DLD1 (cell line): ENCODE data around the gene ELMO1.

Experiments
- in situ Hi-C: cut with HindIII; loops from 2 replicates; pipeline ENCODE4 v1.10.0; 2017; ENCODE audit warnings: low sequenced_read_pairs

Gene ELMO1

GRCh38 chr7:36871863-36872262 is 576.8 kb downstream of the ELMO1 start:
- in situ Hi-C loops, result no loop called here

GRCh38 chr7:36871355-36871738 is 577.3 kb downstream of the ELMO1 start:
- in situ Hi-C loops, result no loop called here

GRCh38 chr7:36870625-36871354 is 577.9 kb downstream of the ELMO1 start:
- in situ Hi-C loops, result no loop called here

GRCh38 chr7:36868727-36869411 is 579.8 kb downstream of the ELMO1 start:
- in situ Hi-C loops, result no loop called here

DNA sequence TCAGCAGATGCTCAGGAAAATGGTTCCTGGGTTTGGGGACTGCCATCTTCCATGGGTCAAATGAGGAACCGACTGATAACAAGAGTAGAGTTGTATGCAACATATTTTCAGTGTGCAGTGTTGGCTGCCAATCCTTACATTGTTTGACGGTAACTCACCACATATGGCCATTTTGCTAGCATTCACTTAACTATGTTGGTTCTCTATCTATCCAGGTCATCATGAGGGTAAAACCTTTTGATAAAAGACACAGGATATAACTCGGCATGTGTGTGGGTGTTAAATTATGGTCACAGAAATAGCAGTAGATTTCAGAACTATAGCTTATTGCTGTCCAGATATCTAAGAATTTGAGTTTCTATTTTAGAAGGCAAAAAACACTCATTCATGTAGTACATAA is 583.6 kb downstream of the ELMO1 start:
- in situ Hi-C loops, result no loop called here

- in situ Hi-C loops, result no loop called here
Observed at GRCh38 chr7:36863901-36864701, 584.6 kb downstream of the ELMO1 start.

DNA sequence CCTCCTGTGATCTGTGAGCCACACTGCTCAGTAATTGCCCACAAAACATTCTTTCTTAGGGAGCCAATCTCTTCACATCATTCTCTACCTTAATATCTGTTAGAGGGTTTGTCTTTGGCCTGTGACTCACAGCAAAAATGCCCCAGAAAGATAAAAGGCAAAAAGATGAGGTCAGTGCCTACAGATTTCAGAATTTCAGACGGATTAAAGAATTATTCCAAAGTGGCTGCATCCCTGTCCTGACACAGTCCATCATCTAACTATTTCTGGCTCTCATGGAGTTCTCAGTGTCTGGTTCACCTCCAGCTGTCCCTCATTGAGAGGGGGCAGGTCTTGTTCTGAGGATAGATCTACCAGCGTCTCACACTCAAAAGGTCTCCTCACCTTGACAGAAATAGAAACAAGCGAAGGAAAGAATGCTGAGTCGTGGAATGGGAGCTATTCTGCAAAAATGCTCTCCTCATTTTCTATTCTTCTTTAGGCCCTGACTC is 585.8 kb downstream of the ELMO1 start:
- in situ Hi-C loops, result no loop called here

DNA sequence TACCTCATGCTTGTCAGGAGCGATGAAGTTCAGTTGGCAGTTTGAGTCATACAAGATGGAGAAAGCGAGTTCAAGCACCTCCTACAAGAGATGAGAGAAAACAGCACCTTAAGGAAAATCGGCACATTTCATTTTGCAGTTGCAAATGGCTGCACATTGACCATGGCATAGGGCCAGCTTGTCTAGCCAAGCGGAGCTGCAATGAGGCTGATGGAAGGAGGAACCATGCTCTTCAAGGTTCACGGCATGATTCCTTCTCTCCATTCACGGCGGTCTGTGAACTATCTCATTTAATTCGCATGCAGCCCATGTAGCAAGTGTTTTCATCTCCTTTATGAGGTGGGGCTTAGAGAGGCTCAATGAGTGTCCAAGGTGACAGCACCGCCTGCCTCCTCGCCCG is 587.0 kb downstream of the ELMO1 start:
- in situ Hi-C loops, result no loop called here

- in situ Hi-C loops, result no loop called here
Observed at GRCh38 chr7:36860681-36861080, 588.0 kb downstream of the ELMO1 start.

GRCh38 chr7:36855330-36855729 is 593.3 kb downstream of the ELMO1 start:
- in situ Hi-C loops, result no loop called here

DNA sequence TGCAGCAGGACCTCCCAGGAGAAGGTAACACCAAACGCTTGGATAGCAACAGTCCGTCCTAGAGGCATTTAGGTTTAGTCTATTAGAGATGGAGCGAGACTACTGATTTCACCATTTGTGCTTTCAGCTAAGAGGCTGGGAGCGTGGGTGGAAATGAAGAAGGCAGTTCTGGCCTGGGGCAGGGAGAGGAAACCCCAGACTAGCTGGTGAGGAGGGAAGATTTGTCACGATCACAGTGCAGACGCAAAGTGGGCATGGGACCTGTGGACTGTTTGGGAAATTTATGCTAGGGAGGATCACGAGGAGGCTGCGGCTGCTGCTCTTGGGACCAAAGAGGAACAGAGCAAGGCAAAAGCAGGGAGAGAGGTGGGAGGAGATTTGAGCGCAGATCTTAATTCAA is 594.0 kb downstream of the ELMO1 start:
- in situ Hi-C loops, result no loop called here

DNA sequence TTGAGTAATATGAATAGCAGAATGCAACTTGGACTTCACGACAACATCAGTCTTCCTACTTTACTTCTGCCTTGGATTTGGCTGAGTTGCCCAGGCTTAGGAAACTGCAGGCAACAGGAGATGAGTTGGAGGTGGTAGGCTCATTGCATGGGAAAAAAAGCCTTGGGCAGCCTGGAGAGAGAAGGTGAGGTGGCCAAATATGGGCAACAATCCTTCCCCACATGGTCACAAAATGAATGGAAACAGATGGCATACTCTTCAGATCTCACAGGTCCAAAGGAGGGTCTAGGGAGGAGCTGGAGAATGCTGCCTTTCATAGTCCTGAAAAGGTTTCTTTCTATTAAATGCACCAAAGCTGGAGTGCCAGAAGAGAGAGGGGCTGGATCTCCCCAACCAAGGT is 595.7 kb downstream of the ELMO1 start:
- in situ Hi-C loops, result no loop called here

GRCh38 chr7:36852017-36852416 is 596.6 kb downstream of the ELMO1 start:
- in situ Hi-C loops, result no loop called here

- in situ Hi-C loops, result no loop called here
Observed at GRCh38 chr7:36851382-36851781, 597.3 kb downstream of the ELMO1 start.

DNA sequence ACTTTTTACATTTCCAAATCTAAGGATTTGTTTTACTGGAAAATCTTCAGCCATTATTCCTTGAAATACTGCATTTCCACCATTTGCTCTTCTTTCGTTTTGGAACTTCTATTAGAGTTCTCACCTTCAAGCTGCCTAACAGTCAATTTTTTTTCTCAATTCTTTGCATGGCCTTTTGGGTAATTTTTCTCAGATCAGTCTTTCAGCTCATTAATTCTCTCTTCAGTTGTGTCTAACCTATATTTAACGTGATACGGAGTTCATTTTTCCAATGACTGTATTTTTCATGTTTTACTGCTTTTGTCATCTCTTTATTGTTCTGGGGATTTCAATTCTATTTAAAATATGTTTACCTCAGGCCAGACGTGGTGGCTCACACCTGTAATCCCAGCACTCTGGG is 600.7 kb downstream of the ELMO1 start:
- in situ Hi-C loops, result no loop called here

GRCh38 chr7:36844374-36844773 is 604.3 kb downstream of the ELMO1 start:
- in situ Hi-C loops, result no loop called here

DNA sequence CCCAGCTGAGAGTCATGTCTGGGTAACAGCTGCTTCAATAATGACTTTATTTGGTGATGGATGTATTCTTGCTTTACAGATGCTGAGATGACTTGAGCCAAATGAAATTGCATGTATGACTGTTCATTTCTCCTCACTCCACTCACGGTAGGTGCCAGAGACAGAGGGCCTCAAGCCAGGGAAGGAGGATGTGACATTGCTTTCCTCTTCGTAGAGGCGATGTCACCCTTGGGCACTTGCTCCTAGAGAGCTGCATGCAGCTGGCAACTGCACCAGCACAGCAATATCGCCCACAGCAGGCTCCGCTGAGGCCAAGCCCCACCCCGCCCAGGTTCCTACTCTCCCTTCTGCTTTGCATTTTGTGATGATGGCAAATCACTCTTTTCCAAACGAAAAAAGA is 607.8 kb downstream of the ELMO1 start:
- in situ Hi-C loops, result no loop called here

- in situ Hi-C loops, result no loop called here
Observed at GRCh38 chr7:36838616-36839225, 609.9 kb downstream of the ELMO1 start.

- in situ Hi-C loops, result no loop called here
Observed at GRCh38 chr7:36831049-36831448, 617.6 kb downstream of the ELMO1 start.

DNA sequence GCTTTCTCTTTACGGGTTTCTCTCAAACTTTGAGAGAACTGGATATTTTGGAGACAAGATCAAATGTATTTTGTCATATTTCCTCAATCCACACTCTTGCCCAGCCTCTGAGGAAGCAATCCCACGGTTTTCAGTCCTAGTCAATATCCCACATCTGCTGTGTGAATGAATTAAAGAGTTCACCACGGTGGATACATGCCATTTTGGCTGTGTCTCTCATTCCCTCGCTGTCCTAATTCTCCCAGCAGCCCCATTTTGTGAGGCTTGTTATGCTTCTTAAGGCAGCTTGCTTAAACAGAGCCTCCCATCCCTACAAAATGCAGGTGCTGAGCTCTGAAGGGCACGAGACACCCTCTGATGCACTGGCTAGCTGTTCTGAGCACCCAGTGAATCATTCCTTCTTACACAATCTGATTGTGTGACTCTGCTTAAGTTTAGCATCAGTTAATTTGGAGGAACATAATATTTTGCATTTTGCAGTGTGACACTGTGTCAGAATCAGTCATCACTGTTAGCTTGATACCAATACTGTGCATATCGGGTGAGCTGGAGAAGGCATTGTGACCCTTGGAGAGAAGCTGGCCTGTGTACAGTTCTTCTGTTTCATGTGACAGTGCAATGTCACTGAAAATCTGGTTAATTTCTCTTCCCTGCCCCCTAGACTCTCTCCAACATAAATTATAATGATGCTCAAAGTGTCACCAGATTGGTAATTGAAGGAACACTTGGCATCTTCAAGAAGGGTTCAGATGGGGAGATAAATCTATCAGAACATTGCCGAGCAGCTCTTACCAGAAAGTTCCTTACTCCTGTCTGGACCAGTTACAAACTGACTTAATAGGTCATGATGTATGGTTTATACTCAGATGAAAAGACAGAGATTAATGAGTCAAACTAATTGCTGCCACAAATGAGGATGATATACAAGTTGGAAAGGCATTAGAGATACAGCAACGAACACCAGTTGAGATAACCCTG is 620.6 kb downstream of the ELMO1 start:
- in situ Hi-C loops, result no loop called here
